Endometrium (tissue), 2 donors: ENCODE data around the gene CPLX3.

Source experiments
- FAIRE-seq: peaks from 2 replicates; lab custom pipeline; 2012; peaks lifted over from hg19 to GRCh38; lab: Jason Lieb, UNC
- donor health status: control.
- donor health status: control.

Gene CPLX3

GRCh38 chr15:74845208-74845568 lies 18.8 kb downstream of the CPLX3 start:
- FAIRE-seq, result no peak

DNA sequence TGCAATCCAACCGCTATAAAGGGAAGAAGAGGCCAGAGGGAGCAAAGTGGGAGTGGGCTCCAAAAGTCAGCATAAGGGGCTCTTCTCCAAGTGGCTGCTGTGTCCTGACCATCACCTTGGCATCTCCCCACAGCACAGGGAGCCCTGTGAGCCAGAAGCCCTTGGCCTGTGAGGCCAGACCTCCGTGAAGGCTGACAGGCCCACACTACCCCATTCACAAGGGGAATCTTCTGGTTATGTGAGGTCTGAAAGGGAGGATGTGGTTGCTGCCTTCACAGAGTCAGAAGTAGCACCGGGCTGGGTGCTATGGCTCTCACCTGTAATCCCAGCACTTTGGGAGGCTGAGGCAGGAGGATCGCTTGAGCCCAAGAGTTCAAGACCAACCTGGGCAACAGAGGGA lies 19.2 kb downstream of the CPLX3 start:
- FAIRE-seq, result no peak

- FAIRE-seq, result no peak
Measured at GRCh38 chr15:74847432-74847831, 21.0 kb downstream of the CPLX3 start.

GRCh38 chr15:74850393-74850792 lies 24.0 kb downstream of the CPLX3 start:
- FAIRE-seq, result no peak

DNA sequence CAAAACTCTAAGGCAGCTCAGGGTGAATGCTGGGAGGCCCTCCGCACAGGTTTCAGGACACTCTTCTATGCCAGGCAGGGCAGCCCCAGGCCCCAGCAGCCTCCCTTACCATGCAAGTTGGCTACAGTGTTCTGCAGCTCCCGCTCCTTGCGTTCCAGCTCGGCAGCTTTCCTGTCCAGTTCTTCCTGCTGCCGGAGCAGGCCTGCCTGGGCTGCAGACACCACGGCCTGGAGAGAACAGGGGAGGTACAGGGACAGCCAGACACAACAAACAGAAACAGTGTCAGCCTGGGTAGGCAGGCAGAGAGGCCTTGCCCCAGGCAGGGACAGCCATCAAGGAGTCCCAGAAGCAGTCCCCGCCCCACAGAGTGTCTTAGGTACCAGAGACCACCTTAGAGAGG lies 25.5 kb downstream of the CPLX3 start:
- FAIRE-seq, result no peak

GRCh38 chr15:74854453-74855022 lies 28.1 kb downstream of the CPLX3 start:
- FAIRE-seq, result no peak

GRCh38 chr15:74855857-74856256 lies 29.4 kb downstream of the CPLX3 start:
- no peak for FAIRE-seq

- FAIRE-seq, result no peak
Measured at GRCh38 chr15:74856537-74856936, 30.1 kb downstream of the CPLX3 start.

DNA sequence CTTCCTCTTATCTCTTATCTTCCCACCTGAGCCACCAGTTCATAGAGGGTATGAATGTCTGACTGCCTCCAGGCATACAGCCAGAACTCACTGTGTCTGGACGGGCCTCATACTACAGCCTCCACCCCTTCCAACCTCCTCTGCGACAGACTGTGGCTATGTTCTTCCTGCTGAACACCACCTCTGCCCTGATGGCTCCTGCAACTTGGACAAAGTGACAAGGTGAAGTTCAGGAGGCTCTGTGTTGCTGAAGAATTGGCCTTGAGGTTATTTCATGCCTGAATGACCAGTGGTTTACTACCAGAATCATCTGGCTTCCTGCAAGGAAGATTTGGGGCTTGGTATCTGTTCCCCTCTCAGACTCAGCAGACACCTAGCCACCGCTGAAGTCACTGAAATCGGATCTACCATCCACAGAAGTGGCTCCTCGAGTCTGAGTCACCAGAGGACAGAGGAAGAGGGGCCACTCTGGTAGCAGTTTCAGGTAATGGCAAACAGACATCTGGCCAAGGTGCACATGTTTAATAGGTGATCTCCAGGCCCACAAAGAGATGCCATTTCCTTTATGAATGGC lies 30.7 kb downstream of the CPLX3 start:
- FAIRE-seq, result no peak

DNA sequence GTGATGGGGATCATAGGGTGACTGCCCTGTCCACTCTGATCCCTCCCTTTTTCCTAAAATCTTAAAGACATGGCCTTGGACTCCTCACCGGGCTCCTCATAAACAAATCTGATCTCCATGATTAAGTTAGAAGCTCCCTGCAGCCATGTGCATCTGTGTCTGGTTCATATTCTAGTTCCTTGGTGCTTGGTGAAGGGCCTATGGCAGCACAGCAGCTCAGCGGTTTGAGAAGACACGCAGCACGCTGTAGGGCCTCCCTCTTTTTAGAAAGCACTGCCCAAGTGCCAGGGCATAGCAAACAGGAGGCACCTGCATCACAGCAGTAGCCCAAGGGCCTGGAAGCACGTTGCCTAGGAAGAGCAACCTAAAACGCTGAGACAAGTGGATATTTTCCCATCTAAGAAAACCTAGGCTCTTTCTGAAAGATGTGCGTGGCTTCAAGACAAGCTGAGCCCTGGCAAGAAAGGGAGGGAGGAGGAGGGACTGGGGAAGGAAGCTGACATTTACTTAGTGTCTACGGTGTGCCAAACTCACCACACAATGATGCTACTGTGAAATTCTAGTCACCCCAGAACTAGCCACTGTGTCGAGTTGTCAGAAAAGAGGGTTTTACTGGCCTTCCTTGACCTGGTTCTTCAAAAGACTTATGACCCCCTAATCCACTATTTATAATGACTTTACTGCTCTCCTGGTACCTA lies 31.4 kb downstream of the CPLX3 start:
- no peak for FAIRE-seq

- FAIRE-seq, result no peak
Measured at GRCh38 chr15:74858369-74858740, 31.9 kb downstream of the CPLX3 start.

GRCh38 chr15:74863239-74864056 lies 37.0 kb downstream of the CPLX3 start:
- FAIRE-seq, result no peak

DNA sequence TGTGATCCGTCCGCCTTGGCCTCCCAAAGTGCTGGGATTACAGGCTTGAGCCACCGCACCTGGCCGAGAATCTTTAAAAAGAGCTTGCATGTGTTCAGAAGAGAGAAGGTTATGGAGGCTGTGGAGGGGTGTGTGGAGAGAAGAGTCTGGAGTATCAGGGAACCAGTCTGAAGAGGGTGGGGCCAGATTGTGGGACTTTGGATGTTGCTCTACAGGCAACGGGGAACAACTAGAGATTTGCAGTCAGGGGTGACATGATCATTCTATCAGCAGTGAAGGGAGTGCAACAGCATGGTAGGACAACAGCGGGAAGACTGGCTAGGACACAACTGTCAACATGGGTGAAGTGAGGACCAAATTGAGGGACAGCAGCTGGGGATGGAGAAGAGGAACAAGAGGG lies 37.9 kb downstream of the CPLX3 start:
- FAIRE-seq, result no peak

- no peak for FAIRE-seq
Measured at GRCh38 chr15:74865316-74865715, 38.9 kb downstream of the CPLX3 start.

- FAIRE-seq, result no peak
Measured at GRCh38 chr15:74866090-74866489, 39.7 kb downstream of the CPLX3 start.

- no peak for FAIRE-seq
Measured at GRCh38 chr15:74867466-74868038, 41.1 kb downstream of the CPLX3 start.

GRCh38 chr15:74868059-74868458 lies 41.6 kb downstream of the CPLX3 start:
- FAIRE-seq, result no peak

- FAIRE-seq, result no peak
Measured at GRCh38 chr15:74869372-74869725, 42.9 kb downstream of the CPLX3 start.

- no peak for FAIRE-seq
Measured at GRCh38 chr15:74869726-74870407, 43.4 kb downstream of the CPLX3 start.

DNA sequence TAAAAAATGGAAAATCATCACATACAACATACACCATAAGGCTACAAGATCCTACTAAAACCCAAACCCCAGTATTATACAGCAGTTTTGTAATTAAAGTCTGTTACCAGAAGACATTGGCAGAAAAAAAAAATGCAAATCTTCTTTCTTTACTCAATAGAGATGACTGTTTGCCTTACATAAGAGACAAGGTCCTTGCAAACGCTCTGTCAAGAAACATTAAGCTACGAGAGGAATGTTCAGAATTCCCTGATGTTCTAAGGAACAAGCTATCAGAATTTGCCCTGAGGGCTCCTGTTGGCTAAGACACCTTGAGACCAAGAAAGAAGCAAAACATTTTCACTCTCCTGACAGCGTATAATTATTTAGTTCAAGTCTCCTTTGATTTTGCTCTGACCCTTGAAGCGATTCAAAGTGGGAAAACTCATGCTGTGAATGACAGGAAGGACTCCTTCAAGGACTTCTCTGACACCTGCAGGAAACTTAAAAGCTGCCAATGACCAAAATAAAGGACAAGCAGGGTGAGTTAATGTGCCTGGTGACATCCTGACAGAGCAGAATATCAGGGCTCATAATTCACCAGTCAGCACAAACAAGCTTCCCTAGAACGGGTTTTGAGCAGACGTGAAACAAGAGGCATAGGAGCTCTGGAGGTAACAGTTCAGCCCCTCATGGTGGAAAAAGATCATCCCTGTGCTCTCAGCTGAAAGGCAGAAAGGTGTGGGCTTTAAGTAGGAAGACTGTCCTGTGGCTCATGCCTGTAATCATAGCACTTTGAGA lies 44.2 kb downstream of the CPLX3 start:
- FAIRE-seq, result no peak

DNA sequence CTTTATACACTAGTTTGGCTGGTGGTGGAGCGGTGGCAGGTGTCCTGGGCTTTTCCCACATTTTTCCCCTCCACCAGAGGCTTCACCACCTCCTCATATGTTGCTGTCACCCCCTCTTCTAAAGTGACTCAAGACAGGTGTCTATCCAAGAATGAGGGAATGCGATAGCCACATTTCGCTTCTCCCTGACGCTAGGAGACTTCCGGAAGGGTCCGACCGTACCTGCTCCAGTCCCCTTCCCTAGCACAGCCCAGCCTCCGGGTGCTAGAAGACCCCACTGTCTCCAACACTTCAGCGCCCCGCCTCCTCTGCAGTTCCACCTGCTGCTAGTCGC lies 46.2 kb downstream of the CPLX3 start:
- no peak for FAIRE-seq
